ENCODE data around the gene DDR2. TPM values are rescaled to one million over a fixed set of nuclear protein-coding genes. Genes with fewer than 3 reads are reported as not detected.

DDR2 gene
- total and polyA plus RNA-seq, 2 of the 4 experiments (the other 2 are of a cell fraction) = 66.1 to 245 TPM

DNA sequence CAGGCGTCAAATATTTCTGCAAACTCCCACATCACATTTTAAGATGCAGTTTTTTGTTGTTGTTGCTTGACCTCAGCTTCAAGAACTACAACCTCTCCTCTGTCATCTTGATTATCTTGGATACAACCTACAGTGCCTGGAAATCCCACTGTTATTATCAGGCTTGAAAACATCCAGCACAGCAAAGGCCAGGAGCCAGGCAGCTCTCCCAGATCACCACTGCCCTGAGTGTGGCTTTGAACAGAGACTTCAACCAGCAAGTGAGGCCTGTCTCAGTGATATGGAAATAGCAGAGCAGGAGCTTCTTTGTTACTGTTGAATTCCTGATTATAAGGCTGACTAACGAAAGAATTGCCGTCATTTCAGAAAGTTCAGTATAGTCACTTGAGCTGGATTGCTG, 200.2 kb downstream of the DDR2 start:
- no TSS peak for BruUV-seq (replicated peaks)

More for the DNA sequence above, 200.2 kb downstream of the DDR2 start:
- H3K9me1 ChIP-seq (ENCODE audit: insufficient read depth, low read length) = no peaks in the 10 kb centered on the region
- no peak overlapping the region for H2BK15ac ChIP-seq (ENCODE audit: low read depth, low read length)
- H2AK9ac ChIP-seq (replicated peaks; ENCODE audit: low read depth, low read length, poor library complexity) = no peak overlapping the region
- no peak overlapping the region for H3K4me3 ChIP-seq (ENCODE audit: insufficient read depth, low read depth, low read length)
- H2BK5ac ChIP-seq (ENCODE audit: low read depth, low read length, poor library complexity, severe bottlenecking) = no peak overlapping the region
- intact Hi-C loops (cut with micrococcal nuclease) = no loop called here
- no peak overlapping the region for H2BK20ac ChIP-seq (ENCODE audit: low read depth, low read length)
- no peak overlapping the region for H3K4ac ChIP-seq (ENCODE audit: low read depth, low read length)
- H3K4me2 ChIP-seq (ENCODE audit: low read depth, low read length) = no peak overlapping the region
- H3K9me3 ChIP-seq (ENCODE audit: control insufficient read depth, insufficient read depth, low read length) = no peaks in the 10 kb centered on the region
- H3K23ac ChIP-seq (ENCODE audit: low read depth, low read length) = no peak overlapping the region
- H3K27me3 ChIP-seq (ENCODE audit: control insufficient read depth, insufficient read depth, low read length) = peaks cover 8% of the 10 kb centered on the region
- H4K5ac ChIP-seq (ENCODE audit: low read depth, low read length) = no peak overlapping the region
- H4K91ac ChIP-seq (ENCODE audit: insufficient read depth, low read depth, low read length) = no peak overlapping the region
- DNase-seq = no peak
- H2AK5ac ChIP-seq (ENCODE audit: low read depth, low read length) = no peak overlapping the region
- ATAC-seq (ENCODE audit: low read depth) = no peak
- H3K9ac ChIP-seq (ENCODE audit: low read depth, low read length) = no peak overlapping the region
- H4K20me1 ChIP-seq (ENCODE audit: insufficient read depth, low read length) = no peaks in the 10 kb centered on the region
- ChIA-PET CTCF (interaction anchor here (1.3 kb wide), 1 partner anchor 14 kb away, joined by 3 read pairs; no protein-coding TSS in a partner anchor), POLR2A (ENCODE audit: unreplicated experiment) (no interaction called here)
- WGBS, 2 experiments (ENCODE audit: extremely low coverage in 2 of 2, insufficient read length in 1 of 2) = 71% methylated on average over 1 of the region's 3 CpGs; no CpG with 5 or more reads in 1 of the 2 experiments
- no peak overlapping the region for H3K18ac ChIP-seq (ENCODE audit: low read depth, low read length)
- H3K27ac ChIP-seq (ENCODE audit: insufficient read depth, low read length) = no peak overlapping the region
- H3K56ac ChIP-seq (ENCODE audit: extremely low read depth, insufficient read depth, low read length) = no peak overlapping the region
- no peak overlapping the region for H3K14ac ChIP-seq (replicated peaks; ENCODE audit: low read depth, low read length)
- TF ChIP-seq POLR2A (IDR thresholded peaks at IDR 0.05; ENCODE audit: low read depth, low read length) = no peak
- no peak for TF ChIP-seq NFE2L2 (IDR thresholded peaks at IDR 0.05; ENCODE audit: low read depth, low read length)
- no peak for TF ChIP-seq RAD21 (IDR thresholded peaks at IDR 0.05; ENCODE audit: low read length)
- no peak for TF ChIP-seq CHD1 (IDR thresholded peaks at IDR 0.05; ENCODE audit: low read depth, low read length)
- TF ChIP-seq RFX5 (IDR thresholded peaks at IDR 0.05; ENCODE audit: low read depth, low read length) = no peak
- no peak for TF ChIP-seq MAFK (IDR thresholded peaks at IDR 0.05; ENCODE audit: low read depth, low read length)
- TF ChIP-seq MAZ (IDR thresholded peaks at IDR 0.05; ENCODE audit: borderline replicate concordance, low read depth, low read length) = no peak
- no peak for TF ChIP-seq CEBPB (IDR thresholded peaks at IDR 0.05; ENCODE audit: low read depth, low read length)
- no peak for TF ChIP-seq FOS (IDR thresholded peaks at IDR 0.05; ENCODE audit: low read depth, low read length)
- TF ChIP-seq SMC3 (IDR thresholded peaks at IDR 0.05; ENCODE audit: low read depth, low read length) = no peak
- TF ChIP-seq, protein P1, sequence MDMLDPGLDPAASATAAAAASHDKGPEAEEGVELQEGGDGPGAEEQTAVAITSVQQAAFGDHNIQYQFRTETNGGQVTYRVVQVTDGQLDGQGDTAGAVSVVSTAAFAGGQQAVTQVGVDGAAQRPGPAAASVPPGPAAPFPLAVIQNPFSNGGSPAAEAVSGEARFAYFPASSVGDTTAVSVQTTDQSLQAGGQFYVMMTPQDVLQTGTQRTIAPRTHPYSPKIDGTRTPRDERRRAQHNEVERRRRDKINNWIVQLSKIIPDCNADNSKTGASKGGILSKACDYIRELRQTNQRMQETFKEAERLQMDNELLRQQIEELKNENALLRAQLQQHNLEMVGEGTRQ (IDR thresholded peaks at IDR 0.05; ENCODE audit: low read depth, low read length) = no peak
- TF ChIP-seq, protein P2, sequence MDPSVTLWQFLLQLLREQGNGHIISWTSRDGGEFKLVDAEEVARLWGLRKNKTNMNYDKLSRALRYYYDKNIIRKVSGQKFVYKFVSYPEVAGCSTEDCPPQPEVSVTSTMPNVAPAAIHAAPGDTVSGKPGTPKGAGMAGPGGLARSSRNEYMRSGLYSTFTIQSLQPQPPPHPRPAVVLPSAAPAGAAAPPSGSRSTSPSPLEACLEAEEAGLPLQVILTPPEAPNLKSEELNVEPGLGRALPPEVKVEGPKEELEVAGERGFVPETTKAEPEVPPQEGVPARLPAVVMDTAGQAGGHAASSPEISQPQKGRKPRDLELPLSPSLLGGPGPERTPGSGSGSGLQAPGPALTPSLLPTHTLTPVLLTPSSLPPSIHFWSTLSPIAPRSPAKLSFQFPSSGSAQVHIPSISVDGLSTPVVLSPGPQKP (IDR thresholded peaks at IDR 0.05; ENCODE audit: borderline replicate concordance, low read depth, low read length) = no peak
- no peak for TF ChIP-seq MXI1 (IDR thresholded peaks at IDR 0.05; ENCODE audit: borderline replicate concordance, low read depth, low read length)
- TF ChIP-seq BHLHE40 (IDR thresholded peaks at IDR 0.05; ENCODE audit: low read depth, low read length) = no peak
- no peak for TF ChIP-seq RCOR1 (IDR thresholded peaks at IDR 0.05; ENCODE audit: insufficient replicate concordance, low read length)
- dilution Hi-C loops (cut with HindIII; ENCODE audit: low sequenced_read_pairs, unreplicated experiment) = no loop called here
- no peaks in the 10 kb centered on the region for H3K79me1 ChIP-seq (ENCODE audit: low read depth in 1 of 2, low read length in 2 of 2)
- peaks cover 1% of the 10 kb centered on the region for H3K4me1 ChIP-seq (ENCODE audit: control insufficient read depth, insufficient read depth, low read length)
- H3K36me3 ChIP-seq (ENCODE audit: control insufficient read depth, insufficient read depth, low read length) = no peaks in the 10 kb centered on the region
- H4K8ac ChIP-seq (ENCODE audit: low read depth in 2 of 2, low read length in 2 of 2) = no peak overlapping the region
- no peak overlapping the region for H2AFZ ChIP-seq (replicated peaks; ENCODE audit: low read length, poor library complexity)
- in situ Hi-C loops (cut with MboI; ENCODE audit: low sequenced_read_pairs) = no loop called here
- no peak overlapping the region for H2BK120ac ChIP-seq (ENCODE audit: low read depth, low read length)

All from IMR-90 (cell line).